ENCODE results near the gene FBXO24.
"Not testable (repeated sequence)": the region's sequence is repeated elsewhere in the genome, so short reads cannot be mapped to it uniquely, and the experiment has no call there.

The FBXO24 gene

DNA sequence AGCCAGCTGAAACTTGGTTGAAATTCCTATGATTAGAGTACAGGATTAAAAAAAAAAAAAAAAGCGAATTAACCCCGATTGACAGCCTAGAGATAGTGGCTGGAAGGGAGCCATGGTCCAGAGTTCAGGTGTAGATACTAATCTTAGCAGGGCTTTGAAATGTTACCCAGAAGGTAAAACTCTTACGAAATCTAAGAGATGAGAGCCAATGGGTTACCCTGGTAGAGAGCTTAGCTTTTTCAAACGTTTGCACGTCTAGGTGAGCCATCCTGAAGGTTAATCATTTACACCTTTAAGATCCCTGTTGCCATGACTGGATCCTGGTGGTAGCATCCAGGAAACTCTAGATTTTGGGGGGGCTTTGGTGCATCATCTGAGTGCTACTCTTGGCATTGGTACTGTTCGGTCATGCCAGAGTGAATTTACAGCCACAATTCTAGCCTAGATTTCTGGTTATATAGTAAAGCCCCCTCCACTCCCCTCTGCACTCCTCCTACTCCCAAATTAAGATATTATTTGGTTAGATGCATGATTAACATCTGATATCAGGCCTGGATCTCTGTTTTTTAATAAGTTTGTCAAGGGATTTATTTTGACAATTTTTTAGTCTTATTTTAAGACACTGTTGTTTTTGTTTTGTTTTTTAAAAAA lies 45.9 kb upstream of the FBXO24 start:
- H3K27ac ChIP-seq: no peak overlapping the region
- peak overlapping the region; percentile 69 for H3K4me3 ChIP-seq (ENCODE audit: low read depth, low read length)
- DNase-seq: no peak
- no peaks in the 10 kb centered on the region for H3K27me3 ChIP-seq (replicated peaks)
- in situ Hi-C loops (cut with HindIII; ENCODE audit: low pct_ligation_motif_present, low sequenced_read_pairs): no loop called here
- TF ChIP-seq, protein P1, sequence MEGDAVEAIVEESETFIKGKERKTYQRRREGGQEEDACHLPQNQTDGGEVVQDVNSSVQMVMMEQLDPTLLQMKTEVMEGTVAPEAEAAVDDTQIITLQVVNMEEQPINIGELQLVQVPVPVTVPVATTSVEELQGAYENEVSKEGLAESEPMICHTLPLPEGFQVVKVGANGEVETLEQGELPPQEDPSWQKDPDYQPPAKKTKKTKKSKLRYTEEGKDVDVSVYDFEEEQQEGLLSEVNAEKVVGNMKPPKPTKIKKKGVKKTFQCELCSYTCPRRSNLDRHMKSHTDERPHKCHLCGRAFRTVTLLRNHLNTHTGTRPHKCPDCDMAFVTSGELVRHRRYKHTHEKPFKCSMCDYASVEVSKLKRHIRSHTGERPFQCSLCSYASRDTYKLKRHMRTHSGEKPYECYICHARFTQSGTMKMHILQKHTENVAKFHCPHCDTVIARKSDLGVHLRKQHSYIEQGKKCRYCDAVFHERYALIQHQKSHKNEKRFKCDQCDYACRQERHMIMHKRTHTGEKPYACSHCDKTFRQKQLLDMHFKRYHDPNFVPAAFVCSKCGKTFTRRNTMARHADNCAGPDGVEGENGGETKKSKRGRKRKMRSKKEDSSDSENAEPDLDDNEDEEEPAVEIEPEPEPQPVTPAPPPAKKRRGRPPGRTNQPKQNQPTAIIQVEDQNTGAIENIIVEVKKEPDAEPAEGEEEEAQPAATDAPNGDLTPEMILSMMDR (IDR thresholded peaks at IDR 0.05; ENCODE audit: low read depth, low read length, missing control alignments): no peak
- no peaks in the 10 kb centered on the region for H3K36me3 ChIP-seq (replicated peaks)

DNA sequence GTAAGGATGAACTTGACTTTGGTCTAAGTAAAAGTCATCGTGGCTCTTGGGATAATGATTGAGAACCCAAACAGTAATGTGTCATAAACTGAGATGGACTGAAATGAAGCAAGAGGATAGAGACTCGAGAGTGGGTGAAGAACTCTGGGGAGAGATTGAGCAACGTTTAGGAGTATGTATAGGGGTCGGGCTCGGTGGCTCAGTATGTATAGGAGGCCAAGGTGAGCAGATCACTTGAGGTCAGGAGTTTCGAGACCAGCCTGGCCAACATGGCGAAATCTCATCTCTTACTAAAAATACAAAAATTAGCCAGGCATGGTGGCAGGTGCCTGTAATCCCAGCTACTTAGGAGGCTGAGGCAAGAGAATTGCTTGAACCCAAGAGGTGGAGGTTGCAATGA lies 44.8 kb upstream of the FBXO24 start:
- H3K27ac ChIP-seq; DNase-seq; in situ Hi-C loops (cut with HindIII; ENCODE audit: low pct_ligation_motif_present, low sequenced_read_pairs); H3K27me3 ChIP-seq (replicated peaks); H3K36me3 ChIP-seq (replicated peaks); H3K4me3 ChIP-seq (ENCODE audit: low read depth, low read length): not testable (repeated sequence)

DNA sequence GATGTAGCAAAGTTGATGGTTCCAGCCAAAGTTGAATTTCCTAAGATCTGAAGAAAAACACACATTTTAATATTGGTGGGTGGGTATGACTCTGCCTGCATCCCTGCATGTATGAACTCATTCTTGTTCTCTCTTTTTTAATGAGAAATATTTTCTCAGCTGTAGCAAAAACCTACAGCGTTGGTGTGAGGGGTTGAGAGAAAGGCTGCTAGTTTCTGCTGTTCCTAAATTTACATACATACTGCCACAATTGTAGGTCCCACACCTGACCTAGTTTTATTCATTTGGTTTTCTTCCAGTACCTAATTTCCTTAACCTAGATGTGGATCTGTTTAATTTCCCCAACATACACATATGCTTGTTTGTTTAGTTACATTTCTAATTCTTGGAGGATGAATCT lies 42.5 kb upstream of the FBXO24 start:
- Histone ChIP-seq H3K27me3 (replicated peaks) (no peaks in the 10 kb centered on the region), H3K36me3 (replicated peaks) (no peaks in the 10 kb centered on the region), H3K27ac (no peak overlapping the region), H3K4me3 (ENCODE audit: low read depth, low read length) (no peak overlapping the region)
- no peak for DNase-seq
- in situ Hi-C loops (cut with HindIII; ENCODE audit: low pct_ligation_motif_present, low sequenced_read_pairs): no loop called here
- TF ChIP-seq, protein P1 (IDR thresholded peaks at IDR 0.05; ENCODE audit: low read depth, low read length, missing control alignments): no peak

GRCh38 chr7:100544386-100544785 lies 41.7 kb upstream of the FBXO24 start:
- no peaks in the 10 kb centered on the region for H3K36me3 ChIP-seq (replicated peaks)
- in situ Hi-C loops (cut with HindIII; ENCODE audit: low pct_ligation_motif_present, low sequenced_read_pairs): no loop called here
- H3K27me3 ChIP-seq (replicated peaks): no peaks in the 10 kb centered on the region
- no peak for DNase-seq
- TF ChIP-seq, protein P1 (IDR thresholded peaks at IDR 0.05; ENCODE audit: low read depth, low read length, missing control alignments): no peak
- H3K4me3 ChIP-seq (ENCODE audit: low read depth, low read length): no peak overlapping the region
- no peak overlapping the region for H3K27ac ChIP-seq

- H3K4me3 ChIP-seq (ENCODE audit: low read depth, low read length): no peak overlapping the region
- DNase-seq: no peak
- in situ Hi-C loops (cut with HindIII; ENCODE audit: low pct_ligation_motif_present, low sequenced_read_pairs): no loop called here
- no peaks in the 10 kb centered on the region for H3K27me3 ChIP-seq (replicated peaks)
- H3K36me3 ChIP-seq (replicated peaks): no peaks in the 10 kb centered on the region
- TF ChIP-seq, protein P1 (IDR thresholded peaks at IDR 0.05; ENCODE audit: low read depth, low read length, missing control alignments): no peak
- H3K27ac ChIP-seq: peak overlapping the region; percentile 83
Measured at GRCh38 chr7:100544967-100545359, 41.2 kb upstream of the FBXO24 start.

DNA sequence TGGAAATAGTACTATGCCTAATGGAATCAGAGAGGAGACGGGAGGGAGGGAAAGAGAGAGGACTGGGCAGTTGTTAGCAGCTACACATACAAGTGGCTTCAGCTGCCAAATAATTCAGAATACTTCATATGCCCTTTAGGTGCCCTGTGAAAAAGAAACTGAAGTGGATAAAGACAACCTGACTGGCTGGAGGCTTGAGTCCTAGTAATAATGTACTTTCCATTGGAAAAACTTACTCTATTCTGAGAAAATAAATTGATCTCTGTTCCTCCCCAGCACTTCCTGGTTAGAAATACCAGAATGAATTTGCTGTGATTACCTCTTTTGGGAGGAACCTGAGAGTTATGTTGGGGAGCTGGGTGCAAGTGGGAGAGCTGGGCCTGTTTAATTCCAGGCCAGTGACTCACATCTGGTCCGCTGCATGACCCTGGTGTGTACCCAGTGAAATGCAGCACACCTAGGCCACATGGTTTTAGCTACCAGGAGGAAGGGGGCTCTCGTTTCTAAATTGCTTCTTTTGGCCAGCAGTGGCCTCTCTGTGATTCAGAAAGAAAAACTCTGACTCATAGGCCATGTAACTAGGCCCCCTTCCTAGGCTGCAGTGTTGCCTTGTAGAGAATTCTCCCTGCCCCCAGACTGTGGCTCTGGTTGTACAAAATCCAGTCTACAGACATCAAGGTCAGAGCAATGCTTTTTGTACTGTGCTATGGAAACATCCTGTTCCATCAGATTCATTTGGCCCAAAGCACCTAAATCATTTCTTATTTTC lies 40.6 kb upstream of the FBXO24 start:
- peak; percentile 88 for DNase-seq

More for the DNA sequence above, 40.6 kb upstream of the FBXO24 start:
- TF ChIP-seq, protein P1 (IDR thresholded peaks at IDR 0.05; ENCODE audit: low read depth, low read length, missing control alignments): peak; percentile 43
- Histone ChIP-seq H3K36me3 (replicated peaks) (peaks cover 3% of the 10 kb centered on the region), H3K27me3 (replicated peaks) (no peaks in the 10 kb centered on the region), H3K27ac (peak overlapping the region; percentile 83), H3K4me3 (ENCODE audit: low read depth, low read length) (no peak overlapping the region)
- in situ Hi-C loops (cut with HindIII; ENCODE audit: low pct_ligation_motif_present, low sequenced_read_pairs): no loop called here
